ENCODE data around the gene WNT7B. TPM values are rescaled to one million over a fixed set of nuclear protein-coding genes. Genes with fewer than 3 reads are reported as not detected.

Gene WNT7B
- total and polyA plus RNA-seq, 8 donors, result 0.06 to 2.0 TPM; not detected in 6

GRCh38 chr22:46001426-46002106 lies 24.6 kb upstream of the WNT7B start:
- WGBS, 5 donors, result 55 to 63% (median 58%) methylated on average over 19 to 22 of the region's 22 CpGs
- H3K4me3 ChIP-seq, result no peak overlapping the region
- TF ChIP-seq POLR2A (IDR thresholded peaks at IDR 0.05), result no peak
- no peak for TF ChIP-seq CTCF (IDR thresholded peaks at IDR 0.05)
- TF ChIP-seq EP300 (IDR thresholded peaks at IDR 0.05), result no peak
- TF ChIP-seq POLR2AphosphoS5 (IDR thresholded peaks at IDR 0.05), result no peak
- no peak for DNase-seq
- H3K9me3 ChIP-seq, result no peaks in the 10 kb centered on the region
- H3K27ac ChIP-seq, result peak overlapping the region in 2 of 5 donors; percentile 20 to 42
- intact Hi-C loops (cut with DNase I; ENCODE audit: low total_unique reads), result loop anchor here (5.0 kb wide), 1 partner anchor 116 kb away; no protein-coding TSS in a partner anchor
- peaks cover 28 to 69% (median 49%) of the 10 kb centered on the region in 4 donors for H3K4me1 ChIP-seq
- no peaks in the 10 kb centered on the region for H3K27me3 ChIP-seq
- H3K36me3 ChIP-seq, result no peaks in the 10 kb centered on the region

GRCh38 chr22:46001046-46001425 lies 24.1 kb upstream of the WNT7B start:
- no peaks in the 10 kb centered on the region for H3K9me3 ChIP-seq
- 64 to 84% (median 73%) methylated on average over 1 to 3 of the region's 3 CpGs for WGBS, 5 donors
- peak overlapping the region in 1 of 5 donors; percentile 2 for H3K27ac ChIP-seq
- intact Hi-C loops (cut with DNase I; ENCODE audit: low total_unique reads), result loop anchor here (5.0 kb wide), 1 partner anchor 116 kb away; no protein-coding TSS in a partner anchor
- no peak for DNase-seq
- no peaks in the 10 kb centered on the region for H3K36me3 ChIP-seq
- TF ChIP-seq POLR2AphosphoS5 (IDR thresholded peaks at IDR 0.05) (no peak), CTCF (IDR thresholded peaks at IDR 0.05) (no peak), POLR2A (IDR thresholded peaks at IDR 0.05) (no peak), EP300 (IDR thresholded peaks at IDR 0.05) (no peak)
- H3K4me3 ChIP-seq, result no peak overlapping the region
- no peaks in the 10 kb centered on the region for H3K27me3 ChIP-seq
- H3K4me1 ChIP-seq, result peaks cover 28 to 69% (median 49%) of the 10 kb centered on the region in 4 donors

- Histone ChIP-seq H3K4me3 (no peak overlapping the region), H3K4me1 (peaks cover 30 to 74% (median 53%) of the 10 kb centered on the region in 4 donors), H3K36me3 (no peaks in the 10 kb centered on the region), H3K27me3 (no peaks in the 10 kb centered on the region), H3K27ac (peak overlapping the region in 1 of 5 donors; percentile 2), H3K9me3 (no peaks in the 10 kb centered on the region)
- WGBS, 5 donors, result 87 to 89% (median 87%) methylated on average over 14 to 17 of the region's 17 CpGs
- no peak for TF ChIP-seq POLR2A (IDR thresholded peaks at IDR 0.05)
- TF ChIP-seq POLR2AphosphoS5 (IDR thresholded peaks at IDR 0.05), result no peak
- no peak for TF ChIP-seq CTCF (IDR thresholded peaks at IDR 0.05)
- no peak for TF ChIP-seq EP300 (IDR thresholded peaks at IDR 0.05)
- intact Hi-C loops (cut with DNase I; ENCODE audit: low total_unique reads), result loop anchor here (5.0 kb wide), 1 partner anchor 117 kb away; no protein-coding TSS in a partner anchor
- DNase-seq, result no peak
These were observed 23.4 kb upstream of the WNT7B start for GRCh38 chr22:46000081-46001027.

- Histone ChIP-seq H3K27me3 (no peaks in the 10 kb centered on the region), H3K9me3 (no peaks in the 10 kb centered on the region), H3K36me3 (no peaks in the 10 kb centered on the region), H3K27ac (peak overlapping the region in 2 of 5 donors; percentile 2 to 78), H3K4me3 (no peak overlapping the region), H3K4me1 (peaks cover 30 to 80% (median 61%) of the 10 kb centered on the region in 4 donors)
- no peak for DNase-seq
- WGBS, 5 donors, result 84 to 90% (median 88%) methylated on average over 14 of the region's 14 CpGs
- no peak for TF ChIP-seq POLR2AphosphoS5 (IDR thresholded peaks at IDR 0.05)
- TF ChIP-seq CTCF (IDR thresholded peaks at IDR 0.05), result no peak
- TF ChIP-seq POLR2A (IDR thresholded peaks at IDR 0.05), result no peak
- TF ChIP-seq EP300 (IDR thresholded peaks at IDR 0.05), result no peak
- intact Hi-C loops (cut with DNase I; ENCODE audit: low total_unique reads), result loop anchor here (5.0 kb wide), 1 partner anchor 318 kb away; no protein-coding TSS in a partner anchor
These were observed 22.5 kb upstream of the WNT7B start for GRCh38 chr22:45999379-45999971.

All from stomach (tissue), 9 donors.